Measurements from ENCODE around the gene ELAPOR2.

The ELAPOR2 gene

GRCh38 chr7:87013840-87014190 is 45.6 kb downstream of the ELAPOR2 start:
- H3K4me3 ChIP-seq (ENCODE audit: low read depth, low read length, poor library complexity, severe bottlenecking) = no peak overlapping the region
- H3K27ac ChIP-seq (ENCODE audit: low read depth, low read length, poor library complexity, severe bottlenecking) = no peak overlapping the region
- H3K4me1 ChIP-seq (ENCODE audit: insufficient read depth, low read length, severe bottlenecking) = no peaks in the 10 kb centered on the region
- no peaks in the 10 kb centered on the region for H3K27me3 ChIP-seq (ENCODE audit: insufficient read depth, low read length)
- no peak overlapping the region for H3K9ac ChIP-seq (ENCODE audit: low read length)
- H4K20me1 ChIP-seq (ENCODE audit: insufficient read depth, low read length) = no peaks in the 10 kb centered on the region
- H3K79me2 ChIP-seq (ENCODE audit: insufficient read depth, low read length) = no peaks in the 10 kb centered on the region
- H2AFZ ChIP-seq (ENCODE audit: low read length) = no peak overlapping the region
- no peaks in the 10 kb centered on the region for H3F3A ChIP-seq (ENCODE audit: insufficient read depth, low read length)
- TF ChIP-seq CTCF (IDR thresholded peaks at IDR 0.05; ENCODE audit: low read length) (no peak), EZH2 (IDR thresholded peaks at IDR 0.05; ENCODE audit: borderline replicate concordance, low read length) (no peak)
- no peaks in the 10 kb centered on the region for H3K9me2 ChIP-seq (ENCODE audit: low read depth, low read length)
- H3K4me2 ChIP-seq (ENCODE audit: low read length) = no peak overlapping the region
- H3K9me3 ChIP-seq (ENCODE audit: low read length) = no peaks in the 10 kb centered on the region
- H3K36me3 ChIP-seq (ENCODE audit: insufficient read depth, low read length) = no peaks in the 10 kb centered on the region

- H3K36me3 ChIP-seq (ENCODE audit: insufficient read depth, low read length) = no peaks in the 10 kb centered on the region
- H4K20me1 ChIP-seq (ENCODE audit: insufficient read depth, low read length) = no peaks in the 10 kb centered on the region
- no peaks in the 10 kb centered on the region for H3K27me3 ChIP-seq (ENCODE audit: insufficient read depth, low read length)
- TF ChIP-seq EZH2 (IDR thresholded peaks at IDR 0.05; ENCODE audit: borderline replicate concordance, low read length) (no peak), CTCF (IDR thresholded peaks at IDR 0.05; ENCODE audit: low read length) (no peak)
- H3K9me3 ChIP-seq (ENCODE audit: low read length) = no peaks in the 10 kb centered on the region
- no peaks in the 10 kb centered on the region for H3K4me1 ChIP-seq (ENCODE audit: insufficient read depth, low read length, severe bottlenecking)
- no peak overlapping the region for H2AFZ ChIP-seq (ENCODE audit: low read length)
- H3K4me2 ChIP-seq (ENCODE audit: low read length) = no peak overlapping the region
- no peak overlapping the region for H3K9ac ChIP-seq (ENCODE audit: low read length)
- no peak overlapping the region for H3K4me3 ChIP-seq (ENCODE audit: low read depth, low read length, poor library complexity, severe bottlenecking)
- H3K79me2 ChIP-seq (ENCODE audit: insufficient read depth, low read length) = no peaks in the 10 kb centered on the region
- no peak overlapping the region for H3K27ac ChIP-seq (ENCODE audit: low read depth, low read length, poor library complexity, severe bottlenecking)
- H3F3A ChIP-seq (ENCODE audit: insufficient read depth, low read length) = no peaks in the 10 kb centered on the region
- H3K9me2 ChIP-seq (ENCODE audit: low read depth, low read length) = no peaks in the 10 kb centered on the region
These were observed 46.2 kb downstream of the ELAPOR2 start for GRCh38 chr7:87013136-87013839.
